GM11168 (cell line): ENCODE data around the gene MIGA2.

ENCODE experiments used
- in situ Hi-C: fragments of 300-500 bp; cut with MboI; formaldehyde crosslinking; loops from one replicate; pipeline ENCODE4 v1.12.0; 2022; ENCODE audit warnings: low sequenced_read_pairs; ENCODE audit not compliant: unreplicated experiment

Gene MIGA2

DNA sequence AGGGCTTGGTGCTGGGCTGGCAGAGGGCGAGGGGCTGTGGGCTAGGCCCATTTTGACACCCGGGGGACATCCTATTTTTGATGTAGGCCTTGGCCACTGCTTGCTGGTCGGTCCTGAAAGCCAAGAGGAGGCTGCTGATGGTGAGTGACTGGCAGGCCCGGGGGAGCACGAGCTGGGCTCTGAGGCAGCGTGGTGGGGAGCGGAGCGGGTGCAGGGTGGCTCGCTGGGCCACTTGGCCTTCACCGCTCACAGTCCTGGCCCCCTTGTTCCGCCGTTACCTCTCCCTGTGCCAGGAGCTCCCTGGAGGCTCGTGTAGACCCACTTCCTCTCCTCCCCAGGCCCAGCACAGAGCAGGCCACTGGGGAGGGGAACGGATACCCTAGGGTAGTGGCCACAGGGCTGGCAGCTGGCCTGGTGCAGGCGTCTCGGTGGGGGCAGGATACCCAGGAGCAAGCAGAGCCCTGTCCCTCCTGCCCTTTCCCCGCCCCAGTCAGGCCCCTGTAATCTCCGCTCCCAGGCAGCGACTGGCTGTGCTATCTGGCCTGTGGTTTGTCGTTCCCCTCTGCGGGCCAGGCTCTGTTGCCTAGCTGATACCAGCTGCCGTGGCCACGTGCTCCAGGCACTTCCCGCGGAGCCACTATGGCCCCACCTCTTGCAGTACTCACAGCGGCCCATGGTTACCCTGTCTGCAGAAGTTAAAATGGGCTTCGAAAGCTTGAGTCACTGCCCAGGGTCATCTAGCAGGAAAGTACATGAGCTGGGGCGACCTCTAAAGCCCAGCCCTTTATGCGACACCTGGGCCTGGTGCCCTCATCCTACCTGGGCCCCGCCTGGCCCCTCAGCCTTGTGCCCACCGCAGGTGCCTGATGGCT, 32.8 kb downstream of the MIGA2 start:
- in situ Hi-C loops = no loop called here

DNA sequence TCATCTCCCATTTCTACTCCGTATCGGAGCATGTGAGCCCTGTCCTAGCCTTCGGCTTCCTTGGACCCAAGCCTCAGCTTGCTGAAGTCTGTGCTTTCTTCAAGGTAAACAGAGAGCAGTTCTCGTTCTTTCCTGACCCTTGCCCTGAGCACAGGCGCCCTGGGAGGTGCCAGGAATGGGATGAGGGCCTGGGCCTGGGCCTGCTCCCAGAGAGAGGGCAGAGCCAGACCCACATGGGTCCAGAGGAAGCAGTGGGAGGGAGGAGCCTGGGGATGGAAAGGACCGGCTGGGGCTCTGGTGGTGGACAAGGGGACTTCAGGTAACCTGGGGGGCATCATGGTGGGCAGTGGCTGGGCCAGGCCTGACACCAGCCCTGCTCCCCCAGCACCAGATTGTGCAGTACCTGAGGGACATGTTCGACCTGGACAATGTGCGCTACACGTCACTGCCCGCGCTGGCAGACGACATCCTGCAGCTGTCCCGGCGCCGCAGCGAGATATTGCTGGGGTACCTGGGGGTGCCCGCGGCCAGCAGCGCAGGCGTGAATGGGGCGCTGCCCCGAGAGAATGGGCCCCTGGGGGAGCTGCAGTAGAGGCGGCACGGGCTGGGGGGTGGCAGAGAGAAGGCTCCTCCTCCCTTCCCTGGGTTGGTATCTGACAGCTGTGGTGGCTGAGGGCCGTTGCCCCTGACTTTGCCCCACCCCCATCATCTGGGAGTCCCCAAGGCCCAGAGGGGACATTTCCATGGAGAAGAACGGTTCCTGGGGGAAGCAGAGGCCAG, 33.6 kb downstream of the MIGA2 start:
- in situ Hi-C loops = no loop called here

DNA sequence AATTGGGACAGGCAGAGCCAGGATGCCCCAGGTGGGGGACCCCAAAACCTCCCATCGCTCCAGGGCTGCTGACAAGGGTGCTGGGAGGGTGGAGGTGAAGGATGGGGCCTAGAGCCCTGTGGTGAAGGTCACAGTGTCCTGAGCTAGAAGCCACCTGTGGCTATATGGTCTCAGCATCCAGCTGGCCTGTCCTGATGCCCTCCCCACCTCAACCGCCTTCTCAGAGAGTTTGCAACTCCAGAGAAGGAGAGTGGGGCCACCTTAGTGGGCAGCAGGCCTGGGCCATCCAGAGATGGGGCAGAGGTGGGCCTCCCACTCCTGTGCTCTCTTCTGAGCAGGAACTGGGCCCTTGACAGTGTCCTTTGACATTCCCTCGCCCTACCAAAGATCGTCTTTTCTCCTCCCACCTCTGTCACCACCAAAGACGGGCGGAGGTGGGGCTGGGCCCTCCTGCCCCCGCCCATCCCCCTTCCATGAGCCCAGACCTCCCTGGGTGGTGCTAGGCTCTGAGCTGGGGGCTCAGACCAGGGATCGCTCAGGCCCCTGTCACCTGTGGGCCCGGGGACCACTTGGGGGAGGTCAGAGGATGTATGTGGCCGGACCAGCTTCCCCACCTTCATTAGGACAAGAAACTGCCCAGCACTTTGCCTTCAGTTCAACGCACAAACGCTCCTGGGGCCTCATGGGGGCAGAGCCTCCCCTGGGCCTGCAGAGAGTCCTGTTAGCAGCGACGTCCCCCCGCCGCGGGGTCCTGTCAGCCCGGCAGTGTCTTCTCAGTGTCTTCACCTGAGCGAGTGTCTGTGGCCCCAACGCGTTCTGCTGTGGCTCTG, 34.5 kb downstream of the MIGA2 start:
- in situ Hi-C loops = no loop called here

DNA sequence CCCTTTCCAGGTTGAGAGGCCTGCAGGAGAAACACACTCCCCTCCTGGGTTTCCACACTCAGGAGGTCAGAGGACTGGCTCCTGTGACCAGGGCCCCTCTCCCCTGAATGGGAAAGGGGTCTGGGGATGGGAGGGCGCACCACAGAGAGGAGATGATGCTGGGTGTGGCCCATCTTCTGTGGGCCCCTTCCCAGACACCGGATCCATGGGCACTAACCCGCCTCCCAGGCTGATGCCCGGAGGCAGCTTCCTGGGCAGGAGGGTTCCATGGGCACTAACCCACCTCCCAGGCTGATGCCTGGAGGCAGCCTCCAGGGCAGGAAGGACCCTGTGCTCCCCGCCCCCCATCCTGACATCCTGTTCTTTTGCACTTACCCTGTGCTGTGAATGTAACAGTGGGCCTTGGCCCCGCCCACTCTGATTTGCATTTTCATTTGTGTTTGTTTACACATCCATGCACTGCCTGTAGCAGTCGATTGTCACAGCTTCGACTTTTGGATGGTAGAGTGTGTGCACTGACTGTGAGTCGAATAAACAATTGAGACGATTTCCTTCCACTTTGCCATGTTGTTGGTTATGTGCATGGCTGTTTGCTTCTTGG, 35.2 kb downstream of the MIGA2 start:
- in situ Hi-C loops = no loop called here

DNA sequence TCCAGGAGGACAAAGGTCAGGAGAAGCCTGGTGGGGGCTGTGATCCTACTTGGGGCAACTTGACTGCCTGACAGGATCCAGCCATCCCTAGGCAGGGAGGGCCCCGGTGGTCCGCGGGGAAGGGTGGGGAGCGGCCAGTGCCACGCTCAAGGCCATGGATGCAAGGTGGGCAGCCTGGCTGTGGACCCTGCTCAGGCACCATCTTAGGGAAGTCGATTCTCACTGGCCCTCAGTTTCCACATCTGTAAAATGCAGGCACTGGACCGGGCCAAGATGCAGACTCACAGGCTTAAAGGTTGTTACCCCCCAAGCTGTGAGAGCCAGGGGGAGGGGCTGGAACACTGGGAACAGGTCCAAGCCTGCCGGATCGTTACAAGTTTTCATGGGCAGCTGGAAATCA, 35.7 kb downstream of the MIGA2 start:
- in situ Hi-C loops = no loop called here

DNA sequence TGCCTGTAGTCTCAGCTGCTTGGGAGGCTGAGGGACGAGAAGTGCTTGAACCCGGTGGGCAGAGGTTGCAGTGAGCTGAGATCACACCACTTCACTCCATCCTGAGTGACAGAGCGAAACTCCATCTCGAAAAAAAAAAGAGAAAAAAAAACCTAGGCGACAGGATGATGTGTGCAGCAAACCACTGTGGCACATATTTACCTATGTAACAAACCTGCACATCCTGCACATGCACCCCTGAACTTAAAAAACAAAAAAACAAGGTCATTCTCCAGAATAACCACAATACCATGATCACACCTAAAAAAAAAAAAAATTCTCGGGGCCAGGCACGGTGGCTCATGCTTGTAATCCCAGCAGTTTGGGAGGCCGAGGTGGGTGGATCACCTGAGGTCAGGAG, 37.0 kb downstream of the MIGA2 start:
- in situ Hi-C loops = no loop called here

DNA sequence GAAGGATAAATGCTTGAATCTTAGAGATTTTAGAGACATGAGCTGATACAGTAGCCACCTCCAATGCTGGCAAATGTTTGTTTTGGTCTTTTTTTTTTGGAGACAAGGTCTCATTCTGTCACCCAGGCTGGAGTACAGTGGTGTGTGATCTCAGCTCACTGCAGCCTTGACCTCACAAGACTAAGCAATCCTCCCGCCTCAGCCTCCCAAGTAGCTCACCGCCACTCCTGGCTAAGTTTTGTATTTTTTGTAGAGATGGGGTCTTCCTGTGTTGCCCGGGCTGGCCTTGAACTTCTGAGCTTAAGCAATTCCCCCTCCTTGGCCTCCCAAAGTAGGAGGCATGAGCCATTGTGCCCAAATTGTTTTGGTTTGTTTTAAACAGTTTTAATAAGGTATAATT, 37.7 kb downstream of the MIGA2 start:
- in situ Hi-C loops = no loop called here

DNA sequence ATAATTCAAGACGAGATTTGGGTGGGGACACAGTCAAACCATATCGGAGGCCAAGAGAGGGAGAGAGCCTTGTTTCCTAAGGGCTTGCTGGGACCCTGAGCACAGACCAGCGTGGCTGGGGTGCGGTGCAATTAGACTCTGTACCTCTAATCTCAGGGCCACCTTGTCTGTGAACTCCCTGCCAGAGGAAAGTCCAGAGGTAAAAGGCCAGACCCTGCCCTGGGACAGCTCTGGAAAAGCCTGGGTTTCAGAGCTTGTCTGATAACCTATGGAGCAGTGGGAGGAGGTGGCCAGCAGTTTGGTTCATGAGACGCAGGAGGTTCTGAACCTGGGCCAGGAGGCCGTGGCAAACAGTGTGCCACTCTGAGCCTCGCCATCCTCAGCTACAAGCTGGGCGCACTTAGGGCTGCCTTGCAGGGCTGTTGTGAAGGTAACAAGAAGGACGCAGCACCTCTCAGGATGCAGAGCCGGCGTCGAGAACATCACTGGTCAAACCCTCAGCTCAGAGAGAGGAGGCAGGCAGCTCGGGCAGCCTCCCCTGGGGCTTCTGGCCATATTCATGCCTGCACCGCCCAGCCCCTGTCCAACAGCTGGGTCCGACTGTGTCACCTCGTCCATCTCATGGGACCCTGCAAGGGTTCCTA, 39.7 kb downstream of the MIGA2 start:
- in situ Hi-C loops = no loop called here

DNA sequence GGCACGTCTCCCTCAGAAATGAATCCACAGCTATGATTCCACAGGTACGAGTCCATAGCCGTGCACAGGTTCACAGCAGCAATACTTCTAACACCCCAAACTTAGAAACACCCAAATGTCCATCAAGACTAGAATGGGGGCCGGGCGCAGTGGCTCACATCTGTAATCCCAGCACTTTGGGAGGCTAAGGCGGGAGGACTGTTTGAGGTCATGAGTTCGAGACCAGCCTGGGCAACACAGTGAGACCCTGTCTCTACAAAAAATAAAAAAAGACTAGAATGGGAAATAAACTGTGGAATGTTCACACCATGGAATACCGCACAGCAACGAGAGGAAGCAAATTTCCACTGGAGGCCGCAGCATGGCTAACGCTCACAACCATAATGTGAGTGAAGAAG, 40.2 kb downstream of the MIGA2 start:
- in situ Hi-C loops = no loop called here

DNA sequence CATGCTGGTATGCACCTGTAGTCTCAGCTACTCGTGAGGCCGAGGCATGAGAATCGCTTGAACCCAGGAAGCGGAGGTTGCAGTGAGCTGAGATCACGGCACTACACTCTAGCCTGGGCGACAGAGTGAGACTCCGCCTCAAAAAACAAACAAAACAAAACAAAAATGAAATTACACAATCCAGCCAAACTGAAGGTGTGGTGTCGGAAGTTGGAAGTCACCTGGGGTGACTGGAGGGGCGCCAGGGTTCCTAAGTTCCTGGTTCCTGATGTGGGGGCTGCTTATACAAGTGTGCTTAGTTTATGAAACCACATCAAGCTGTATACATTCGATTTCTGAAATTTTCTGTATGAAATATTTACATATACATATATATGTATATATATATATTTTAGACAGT, 40.8 kb downstream of the MIGA2 start:
- in situ Hi-C loops = no loop called here

DNA sequence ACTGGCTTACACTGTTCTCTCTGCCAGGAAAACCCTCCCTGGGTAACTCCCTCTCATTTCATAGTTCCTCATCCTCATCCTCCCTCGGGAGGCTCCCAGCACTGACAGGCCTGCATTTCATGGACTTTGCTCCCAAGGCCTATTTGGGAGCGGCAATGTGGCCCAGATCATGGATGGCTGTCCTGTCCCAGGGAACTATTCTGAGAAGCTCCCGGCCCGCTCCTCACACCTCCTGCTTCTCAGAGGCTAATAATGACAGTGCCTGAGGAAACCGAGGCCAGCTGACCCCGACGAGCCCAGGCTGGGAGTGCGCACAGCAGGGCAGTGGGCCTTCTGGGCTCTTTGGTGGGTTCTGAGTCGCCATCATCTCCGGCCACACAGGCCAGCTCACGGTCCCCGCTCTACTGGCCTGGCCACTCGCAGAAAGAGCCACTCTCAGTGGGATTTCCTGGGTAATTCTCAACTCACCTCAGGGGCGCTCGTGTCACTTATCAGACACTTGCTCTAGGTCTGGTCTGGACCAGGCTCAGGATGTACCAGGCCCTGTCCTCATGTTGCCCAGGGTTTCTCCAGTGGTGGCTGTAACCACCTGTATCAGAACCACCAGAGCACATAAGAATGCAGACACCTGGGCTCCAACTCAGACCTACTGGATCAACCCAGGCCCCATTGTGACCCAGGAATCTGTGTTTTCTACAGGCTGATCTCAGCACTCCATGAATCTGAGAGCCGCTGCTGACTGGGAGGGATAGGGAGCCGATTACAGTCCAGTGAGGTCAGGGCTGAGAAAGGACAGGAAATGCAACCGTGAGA, 42.5 kb downstream of the MIGA2 start:
- in situ Hi-C loops = no loop called here

DNA sequence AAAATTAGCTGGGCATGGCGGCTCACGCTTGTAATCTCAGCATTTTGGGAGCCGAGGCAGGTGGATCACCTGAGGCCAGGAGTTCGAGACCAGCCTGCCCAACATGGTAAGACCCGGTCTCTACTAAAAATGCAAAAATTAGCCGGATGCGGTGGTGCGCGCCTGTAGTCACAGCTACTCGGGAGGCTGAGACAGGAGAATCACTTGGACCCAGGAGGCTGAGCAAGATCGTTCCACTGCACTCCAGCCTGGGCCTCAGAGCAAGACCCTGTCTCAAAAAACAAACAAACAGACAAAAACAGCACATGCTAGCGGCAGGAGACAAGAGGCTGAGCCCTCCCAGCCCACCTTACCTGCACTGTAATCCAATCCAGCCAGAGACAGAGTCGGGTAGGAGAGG, 43.4 kb downstream of the MIGA2 start:
- in situ Hi-C loops = no loop called here

DNA sequence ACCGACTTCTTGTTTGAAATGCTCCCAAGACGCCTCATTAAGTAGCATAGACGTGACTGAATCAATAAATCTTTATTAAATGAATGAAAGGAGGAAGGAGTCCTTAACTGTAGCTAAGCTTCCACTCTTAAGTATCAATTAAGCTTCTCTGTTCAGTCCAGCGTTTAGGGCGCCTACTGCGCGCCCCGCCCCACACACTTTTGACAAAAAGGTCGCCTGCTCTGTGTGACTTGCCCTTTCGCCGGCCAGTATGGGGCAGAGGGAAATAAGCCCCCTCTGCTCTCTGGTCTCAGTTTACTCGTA, 43.8 kb downstream of the MIGA2 start:
- in situ Hi-C loops = no loop called here

DNA sequence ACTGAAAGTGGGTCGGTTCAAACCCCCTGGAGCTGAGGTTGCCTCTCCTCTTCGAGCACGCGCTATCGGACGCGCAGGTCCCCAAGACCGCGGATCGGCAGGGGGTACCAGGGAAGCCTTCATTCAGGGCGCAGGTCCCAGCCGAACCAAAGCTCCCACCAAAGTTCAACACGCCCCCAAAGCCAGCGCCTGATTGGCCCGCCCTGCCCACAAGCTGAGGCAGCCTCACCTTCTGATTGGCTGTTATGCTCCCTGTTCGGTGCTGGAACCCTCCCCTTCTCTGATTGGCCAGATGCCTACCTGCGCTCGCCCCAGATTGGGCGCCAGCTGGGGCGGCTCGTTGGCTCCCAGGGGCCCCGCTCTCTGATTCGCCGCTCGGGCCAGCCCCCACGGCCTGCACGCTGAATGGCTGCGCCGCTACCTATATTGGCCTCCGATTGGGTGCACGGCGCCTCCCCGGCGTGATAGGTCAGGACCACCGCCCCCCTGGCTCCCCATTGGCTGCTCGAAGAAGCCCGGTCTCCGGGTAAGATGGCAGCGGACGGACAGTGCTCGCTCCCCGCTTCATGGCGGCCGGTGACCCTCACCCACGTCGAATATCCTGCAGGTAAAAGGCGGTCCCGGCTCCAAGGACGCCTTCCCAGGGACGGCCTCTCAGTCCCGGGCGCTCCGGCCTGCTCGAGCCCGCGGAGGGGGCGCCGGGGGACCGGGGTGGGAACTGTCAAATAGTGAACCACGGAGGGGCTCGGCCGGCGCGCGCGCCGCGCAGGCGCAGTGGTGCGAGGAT, 44.4 kb downstream of the MIGA2 start, which contains the start of gene DOLPP1:
DOLPP1 (plus strand) TSS at position 511 of the 787 bp plus-strand sequence; CDS start at position 532, 21 bp downstream.
- in situ Hi-C loops = no loop called here

DNA sequence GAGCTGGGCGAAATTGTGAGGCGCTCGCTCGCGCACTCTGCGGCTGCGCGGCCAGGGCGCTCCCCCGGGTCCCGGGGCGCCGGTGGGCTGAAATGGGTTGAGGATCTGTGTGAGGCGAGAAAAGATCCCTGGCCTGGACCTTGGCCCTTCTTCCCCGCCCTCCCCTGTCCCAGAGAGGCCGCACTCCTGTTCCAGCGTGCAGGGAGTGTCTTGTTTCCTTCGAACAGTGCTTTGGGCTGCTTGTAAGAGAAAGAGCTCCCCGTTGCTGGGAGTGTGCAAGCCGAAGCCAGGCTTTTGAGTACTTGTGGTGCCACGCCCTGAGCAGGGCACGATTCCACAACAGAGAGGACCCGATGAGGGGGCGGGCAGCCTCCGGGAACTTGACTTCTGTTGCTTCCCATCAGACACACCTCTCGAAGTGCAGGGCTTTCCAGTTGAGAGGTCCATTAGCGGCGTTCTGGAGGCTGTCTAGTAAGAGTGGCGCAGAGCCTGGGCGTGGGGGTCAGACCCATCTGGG, 45.0 kb downstream of the MIGA2 start:
- in situ Hi-C loops = no loop called here

DNA sequence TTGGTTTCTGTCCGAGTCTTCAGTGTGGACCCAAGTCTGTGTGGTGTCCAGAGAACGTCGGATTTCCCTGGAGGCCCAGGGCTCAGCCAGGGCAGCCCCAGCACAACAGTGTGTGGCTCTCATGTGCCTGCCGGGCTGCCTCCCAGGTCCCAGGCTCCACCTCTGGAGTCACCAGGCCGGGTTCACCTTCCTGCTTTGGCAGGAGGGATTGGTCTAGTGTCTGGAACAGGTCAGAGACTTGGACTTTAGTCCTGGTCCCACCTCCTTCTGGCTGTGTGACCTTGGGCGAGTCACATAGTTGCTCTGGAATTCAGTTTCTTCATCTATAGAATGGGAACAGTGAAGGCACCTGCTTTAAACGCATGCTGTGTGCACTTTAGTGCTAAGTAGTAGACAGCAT, 47.7 kb downstream of the MIGA2 start:
- in situ Hi-C loops = no loop called here

DNA sequence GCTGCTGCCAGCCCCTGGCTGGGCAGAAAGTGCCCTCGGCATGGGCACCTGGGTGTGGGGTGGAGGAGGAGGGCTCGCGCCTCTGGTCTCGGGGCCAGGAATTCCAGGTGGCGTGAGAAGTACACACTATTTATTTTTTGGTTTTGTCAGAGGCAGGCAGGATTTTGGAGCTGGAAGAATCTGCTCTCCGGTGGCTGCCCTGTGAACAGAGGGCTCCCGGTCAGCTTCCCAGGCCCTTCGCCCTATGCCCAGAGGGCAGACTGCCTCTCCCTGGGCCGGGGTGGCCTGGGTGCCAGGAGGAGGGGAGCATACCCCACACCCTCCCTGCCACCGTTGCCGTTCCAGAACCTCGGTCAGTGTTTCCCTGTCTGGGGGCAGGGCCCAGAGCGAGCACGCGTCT, 52.8 kb downstream of the MIGA2 start:
- in situ Hi-C loops = no loop called here
